NCI-H1092 (cell line): ENCODE results near the gene MOGAT2.

Experiments
- DNase-seq: peaks from one replicate; lab custom pipeline; 2025; lab: John Stamatoyannopoulos, UW

MOGAT2 gene

DNA sequence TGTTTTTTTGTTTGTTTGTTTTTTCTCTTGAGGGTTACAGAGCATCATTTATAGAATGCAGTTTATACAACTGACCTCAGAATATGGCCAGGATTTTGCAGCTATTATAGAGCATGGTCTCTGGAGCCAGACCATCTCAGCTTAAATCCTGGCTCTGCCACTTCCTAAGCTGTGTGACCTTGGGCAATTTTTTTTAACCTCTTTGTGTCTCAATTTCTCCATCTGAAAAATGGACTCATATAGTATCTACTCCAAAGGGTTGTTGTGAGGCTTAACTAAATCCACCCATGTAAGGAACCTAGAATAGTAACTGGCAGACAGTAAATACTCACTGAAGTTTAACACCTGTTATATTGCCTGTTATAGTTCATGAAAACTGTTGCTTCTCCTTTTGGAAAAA is 42.6 kb downstream of the MOGAT2 start:
- no peak for DNase-seq

DNA sequence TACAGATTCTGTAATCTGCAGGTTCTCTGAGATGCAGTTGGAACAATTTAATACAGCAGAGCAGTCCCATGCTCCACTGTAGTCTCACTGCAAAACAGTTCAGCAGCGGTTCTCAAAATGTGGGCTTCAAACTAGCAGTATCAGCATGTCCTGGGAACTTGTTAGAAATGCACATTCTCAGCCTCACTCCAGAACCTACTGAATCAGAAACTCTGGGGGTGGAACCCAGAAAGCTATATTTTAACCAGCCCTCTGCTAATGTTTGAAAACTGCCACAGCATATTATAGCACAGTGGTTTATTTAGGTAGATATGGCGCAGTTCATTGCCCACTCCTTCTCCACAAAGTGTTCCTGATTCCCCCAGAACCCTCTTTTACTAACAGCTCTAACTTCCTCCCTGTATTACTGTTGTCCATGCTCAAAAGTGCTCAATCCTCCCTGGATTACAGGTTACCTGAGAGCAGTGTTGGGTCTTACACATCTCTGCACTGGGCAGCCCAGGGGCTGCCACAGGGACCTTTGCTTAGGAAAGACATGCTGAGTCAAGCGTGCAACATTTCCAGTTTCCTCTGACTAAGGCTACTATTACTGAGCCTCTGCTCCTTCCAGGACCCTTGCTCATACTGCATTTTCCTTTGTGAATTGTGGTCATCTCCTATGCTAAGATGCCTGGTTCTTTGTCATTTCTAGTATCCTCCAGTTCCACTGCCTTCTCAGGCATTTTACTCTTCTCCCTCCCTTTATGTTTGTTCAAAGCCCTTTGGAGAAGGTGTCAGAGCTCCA is 43.3 kb downstream of the MOGAT2 start:
- no peak for DNase-seq

DNA sequence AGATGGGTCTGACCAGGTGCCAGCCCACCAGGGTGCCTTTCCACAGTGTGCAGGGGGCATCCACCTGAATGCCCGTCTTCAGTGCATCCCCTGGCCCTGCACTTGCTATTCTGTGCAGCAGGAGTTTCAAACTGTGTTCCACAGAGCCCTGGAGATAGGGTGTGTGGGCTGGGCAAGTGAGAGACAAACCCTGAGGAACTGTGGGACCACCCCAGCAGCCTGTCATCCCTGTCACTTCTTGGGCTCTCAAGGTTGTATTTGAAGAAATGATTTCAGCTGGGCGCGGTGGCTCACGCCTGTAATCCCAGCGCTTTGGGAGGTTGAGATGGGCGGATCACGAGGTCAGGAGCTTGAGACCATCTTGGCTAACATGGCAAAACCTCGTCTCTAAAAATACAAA is 44.5 kb downstream of the MOGAT2 start:
- no peak for DNase-seq

- DNase-seq: no peak
Measured at GRCh38 chr11:75762885-75763284, 45.2 kb downstream of the MOGAT2 start.

- no peak for DNase-seq
Measured at GRCh38 chr11:75763846-75764245, 46.2 kb downstream of the MOGAT2 start.

DNA sequence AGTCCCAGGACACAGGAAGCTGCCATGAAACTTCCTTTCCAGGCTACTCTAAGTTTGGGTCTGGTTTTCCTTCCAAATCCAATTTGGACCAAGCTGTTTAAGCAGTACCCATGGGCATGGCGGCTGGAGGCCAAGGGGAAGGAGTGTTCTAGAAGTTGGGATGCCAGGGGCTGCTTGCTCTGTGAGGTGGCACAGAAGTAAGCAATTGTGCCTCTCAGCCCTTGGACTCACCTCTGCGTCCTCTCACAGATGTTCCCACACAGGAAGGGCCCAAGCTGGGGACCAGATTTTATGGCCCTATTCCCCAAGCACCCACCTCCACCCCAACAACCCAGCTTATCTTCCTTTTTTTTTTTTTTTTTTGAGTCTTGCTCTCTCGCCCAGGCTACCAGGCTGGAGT is 47.5 kb downstream of the MOGAT2 start:
- no peak for DNase-seq

DNA sequence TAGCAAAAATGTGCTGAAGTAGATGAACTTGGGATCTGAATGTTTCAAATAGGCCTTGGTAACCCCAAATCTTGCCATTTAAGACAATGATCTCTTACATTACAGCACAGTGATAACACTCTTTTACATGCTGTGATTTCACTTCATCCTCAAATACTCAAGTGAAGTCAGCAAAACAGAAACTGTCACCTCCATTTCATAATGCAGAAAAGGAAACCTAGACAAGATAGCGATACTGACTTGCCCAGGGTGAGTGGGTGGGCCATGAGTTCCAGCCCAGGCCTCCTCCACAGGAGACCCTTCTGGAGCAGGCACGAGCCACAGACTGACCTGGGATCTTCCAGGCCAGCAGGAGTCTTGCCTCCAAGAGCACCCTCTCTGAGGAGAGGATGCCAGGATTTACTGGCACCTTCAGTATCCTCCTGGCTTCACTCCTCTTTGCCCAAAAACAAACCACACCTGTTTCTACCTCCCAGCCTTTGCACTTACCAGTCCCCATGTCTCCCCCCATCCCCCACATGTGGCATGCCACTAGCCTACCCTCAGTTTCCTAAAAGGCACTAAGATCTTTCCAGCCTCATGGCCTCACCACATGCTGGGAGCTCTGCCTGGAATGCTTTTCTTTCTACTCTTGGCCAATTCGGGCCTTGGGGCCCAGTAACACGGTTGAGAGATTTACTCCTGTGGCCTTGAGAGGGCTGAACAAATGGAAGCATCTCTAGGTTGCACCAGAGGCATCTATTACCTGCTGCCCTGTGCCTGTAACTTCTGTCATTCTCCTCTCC is 49.0 kb downstream of the MOGAT2 start:
- no peak for DNase-seq

DNA sequence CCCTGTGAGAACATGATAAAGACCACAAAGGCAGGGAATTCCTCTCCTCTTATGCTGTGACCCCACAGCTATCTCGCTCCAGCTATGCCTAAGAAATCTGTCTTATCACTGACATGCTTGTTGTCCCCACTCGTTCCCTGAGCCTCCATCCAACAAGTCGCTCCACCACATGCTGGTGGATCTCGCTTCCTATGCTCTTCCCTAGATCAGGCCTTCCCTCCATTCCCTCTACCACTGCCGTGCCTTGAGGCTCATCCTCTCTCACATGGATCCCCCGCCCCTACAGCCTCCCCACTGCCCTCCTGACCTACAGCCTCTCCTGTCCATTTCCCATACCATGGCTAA is 49.6 kb downstream of the MOGAT2 start:
- DNase-seq: no peak

DNA sequence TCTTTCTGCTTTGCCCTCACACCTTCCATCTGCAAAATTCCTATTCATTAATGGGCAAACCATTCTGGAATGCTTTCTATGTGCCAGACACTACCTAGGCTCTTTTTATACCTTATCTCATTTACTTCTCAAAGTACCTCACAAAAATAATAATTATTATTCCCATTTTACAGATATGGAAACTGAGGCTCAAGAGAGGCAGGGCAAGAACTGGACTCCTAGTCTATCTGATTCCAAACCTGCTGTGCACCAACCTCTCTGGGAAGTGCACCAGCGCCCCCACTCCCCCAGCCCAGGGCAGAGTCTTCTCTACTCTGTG is 50.1 kb downstream of the MOGAT2 start:
- DNase-seq: no peak

- peak; percentile 84 for DNase-seq
Measured at GRCh38 chr11:75768112-75768908, 50.7 kb downstream of the MOGAT2 start, which contains the start of gene DGAT2. Gene DGAT2 (plus strand): TSS chr11:75768778. CDS start chr11:75768992, 214 bp downstream.

GRCh38 chr11:75768909-75769771 is 51.5 kb downstream of the MOGAT2 start:
- no peak for DNase-seq

DNA sequence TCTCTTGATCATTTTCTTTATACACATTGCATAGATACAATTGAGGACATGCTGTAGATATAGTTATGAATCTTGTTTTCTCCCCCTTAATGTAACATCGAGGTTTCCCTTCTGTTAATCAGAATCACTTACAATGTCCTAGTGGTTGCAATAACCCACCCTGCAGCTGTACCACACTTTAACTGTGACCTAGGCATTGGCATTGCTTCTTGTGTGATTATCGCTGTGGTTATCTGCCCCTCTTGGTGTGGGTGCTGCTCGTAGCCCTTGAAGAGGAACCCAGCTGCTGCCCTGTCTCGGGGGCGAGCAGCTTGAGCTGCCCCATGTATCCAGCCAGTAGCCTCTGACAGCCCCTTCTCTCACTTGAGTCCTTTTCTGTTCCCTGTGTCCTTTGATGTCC is 52.5 kb downstream of the MOGAT2 start:
- DNase-seq: no peak

GRCh38 chr11:75771646-75772410 is 54.2 kb downstream of the MOGAT2 start:
- DNase-seq: no peak

- no peak for DNase-seq
Measured at GRCh38 chr11:75773595-75774353, 56.1 kb downstream of the MOGAT2 start.

DNA sequence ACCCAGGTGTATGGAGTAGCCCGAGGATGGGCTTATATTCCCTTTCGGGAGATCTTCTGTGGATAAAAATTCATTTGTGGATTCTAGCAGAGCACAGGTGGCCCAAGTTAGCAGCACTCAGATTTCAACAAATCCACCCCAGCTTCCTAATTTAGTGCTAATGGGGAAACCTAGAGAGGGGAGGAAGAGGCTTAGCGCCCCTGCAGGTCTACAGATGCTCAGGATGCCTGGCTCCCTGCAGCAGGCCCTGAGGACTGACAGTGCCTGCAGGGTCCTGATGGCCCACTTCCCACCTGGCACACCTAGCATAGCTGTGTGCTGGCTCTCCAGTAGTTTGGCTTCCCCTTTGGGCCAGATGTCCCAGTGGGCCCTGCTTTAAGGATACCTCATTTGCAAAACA is 57.4 kb downstream of the MOGAT2 start:
- no peak for DNase-seq

DNA sequence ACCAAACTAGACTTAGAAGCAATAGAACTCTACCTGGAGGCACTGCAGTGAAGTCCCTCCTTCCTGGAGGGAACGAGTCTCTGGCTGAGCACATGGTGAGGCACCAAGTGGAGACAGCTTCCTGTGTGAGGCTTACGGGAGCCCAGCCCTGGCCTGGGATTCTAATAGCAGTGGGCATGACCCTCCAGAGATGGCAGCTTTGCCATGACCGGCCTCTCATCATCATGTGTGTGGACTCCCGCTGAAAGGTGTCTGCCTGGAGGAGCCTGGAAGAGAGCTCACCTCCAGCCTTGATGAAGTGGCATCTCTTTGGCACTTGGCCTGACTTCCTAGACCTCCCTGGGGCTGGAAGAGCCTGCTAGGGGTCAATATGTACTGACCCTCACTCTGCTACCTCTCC is 58.9 kb downstream of the MOGAT2 start:
- DNase-seq: no peak

- DNase-seq: no peak
Measured at GRCh38 chr11:75777461-75778110, 59.9 kb downstream of the MOGAT2 start.

- DNase-seq: no peak
Measured at GRCh38 chr11:75778962-75779361, 61.3 kb downstream of the MOGAT2 start.

DNA sequence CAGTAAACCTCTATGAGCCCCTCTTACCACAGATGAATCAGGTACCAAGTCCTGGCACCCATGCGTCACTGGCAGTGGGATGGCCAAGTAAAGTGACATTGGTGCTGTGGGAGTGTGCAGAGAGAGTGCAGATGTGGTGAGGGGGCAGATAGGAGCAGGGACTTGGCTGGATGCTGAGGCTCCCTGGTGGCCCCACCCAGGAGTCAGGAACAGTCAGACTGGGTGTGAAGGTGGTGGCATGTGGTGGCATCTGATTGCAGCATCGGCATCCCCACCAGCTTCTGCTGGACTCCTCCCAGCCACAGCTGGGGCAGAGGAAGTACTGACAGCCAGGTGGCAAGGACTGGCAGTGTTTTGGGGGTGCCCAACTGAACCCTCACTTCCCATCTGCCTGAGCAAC is 62.3 kb downstream of the MOGAT2 start:
- no peak for DNase-seq

DNA sequence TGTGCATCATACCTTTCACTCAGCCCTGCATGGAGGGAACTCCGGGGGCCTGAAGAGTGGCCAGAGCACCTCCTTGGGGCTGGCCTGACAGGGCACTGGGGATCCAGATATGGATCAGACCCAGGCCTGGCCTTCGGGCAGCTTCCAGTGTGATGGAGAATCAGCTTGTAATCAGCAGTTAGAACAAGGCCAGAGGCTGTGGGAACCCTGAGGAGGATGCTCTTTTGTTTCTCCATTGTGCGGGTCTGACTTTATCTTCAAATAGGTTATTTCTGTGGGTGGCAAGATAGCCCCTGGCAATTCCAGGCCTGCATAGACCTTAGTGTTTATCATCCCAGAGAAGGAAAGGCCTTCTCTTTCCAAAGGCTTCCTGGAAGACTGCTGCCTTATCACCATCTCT is 63.2 kb downstream of the MOGAT2 start:
- no peak for DNase-seq
